K562 (cell line): ENCODE measurements around the gene MTIF3. TPM values are rescaled to one million over a fixed set of nuclear protein-coding genes. Genes with fewer than 3 reads are reported as not detected.

Source experiments
- CBX2 ChIP-seq: fragments of 200-600 bp; sonication (generic); IDR thresholded peaks from one replicate; pipeline ENCODE4 v1.6.1; 2012; ENCODE audit warnings: mild to moderate bottlenecking, low read length, inconsistent platforms; ENCODE audit not compliant: insufficient read depth, poor library complexity, severe bottlenecking
- ELF1 ChIP-seq: fragments of 200-800 bp; sonication (Bioruptor generic); IDR thresholded peaks from 2 replicates; pipeline ENCODE4 v1.6.1; 2016; ENCODE audit warnings: missing genetic modification characterization, missing compliant biosample characterization
- ELF2 ChIP-seq: fragments of 250-450 bp; sonication (Bioruptor Pico); IDR thresholded peaks from 2 replicates; pipeline ENCODE4 v1.5.0; 2021; ENCODE audit warnings: mild to moderate bottlenecking
- FOXK1 ChIP-seq: sonication (generic); formaldehyde crosslinking; IDR thresholded peaks from 2 replicates; pipeline ENCODE4 v1.8.0; 2022; ENCODE audit warnings: missing genetic modification reagents, mild to moderate bottlenecking, borderline replicate concordance
- HEY1 ChIP-seq: fragments of 250-450 bp; sonication (Bioruptor Pico); IDR thresholded peaks from 2 replicates; pipeline ENCODE4 v1.5.0; 2020; ENCODE audit warnings: mild to moderate bottlenecking, moderate library complexity, borderline replicate concordance
- HNRNPLL ChIP-seq: fragments of 200-400 bp; formaldehyde crosslinking; IDR thresholded peaks from 2 replicates; pipeline ENCODE4 v1.6.1; 2017; ENCODE audit warnings: low read length, low read depth, mild to moderate bottlenecking; ENCODE audit not compliant: poor library complexity, severe bottlenecking
- JUN ChIP-seq, 2 experiments: sonication (generic) in 1 of 2; formaldehyde crosslinking in 1 of 2; IDR thresholded peaks; 2 replicates each; pipeline versions ENCODE4 v1.6.1 to v1.8.0; 2012 to 2022; ENCODE audit warnings: borderline replicate concordance in 2 of 2, mild to moderate bottlenecking in 2 of 2, improper control_type of control experiment in 1 of 2, low read depth in 1 of 2, low read length in 1 of 2, missing genetic modification reagents in 1 of 2
- MAFK ChIP-seq: IDR thresholded peaks from 2 replicates; pipeline ENCODE4 v1.6.1; 2011; ENCODE audit warnings: low read length, improper control_type of control experiment
- MECOM ChIP-seq: fragments of 250-450 bp; sonication (Bioruptor Pico); IDR thresholded peaks from 2 replicates; pipeline ENCODE4 v1.8.0; 2022; ENCODE audit warnings: inconsistent platforms
- NFIC ChIP-seq: fragments of 450-650 bp; IDR thresholded peaks from 2 replicates; pipeline ENCODE4 v1.6.1; 2017; ENCODE audit warnings: mild to moderate bottlenecking, inconsistent platforms
- POLR2A ChIP-seq: fragments of 450-650 bp; conservative IDR thresholded peaks from 2 replicates; pipeline ENCODE4 v1.6.1; 2016
- RNF2 ChIP-seq: sonication (generic); IDR thresholded peaks from 2 replicates; pipeline ENCODE4 v1.6.1; 2016
- SMARCA5 ChIP-seq: fragments of 450-650 bp; IDR thresholded peaks from 2 replicates; pipeline ENCODE4 v1.6.1; 2016
- SRSF9 ChIP-seq: fragments of 200-400 bp; formaldehyde crosslinking; IDR thresholded peaks from 2 replicates; pipeline ENCODE4 v1.6.1; 2017; ENCODE audit warnings: low read depth, low read length, borderline replicate concordance
- ZFPM2 ChIP-seq: fragments of 250-450 bp; sonication (Bioruptor Pico); IDR thresholded peaks from 2 replicates; pipeline ENCODE4 v1.5.1; 2022; ENCODE audit warnings: mild to moderate bottlenecking
- ZNF232 ChIP-seq: sonication (generic); formaldehyde crosslinking; IDR thresholded peaks from 2 replicates; pipeline ENCODE4 v1.8.0; 2022; ENCODE audit warnings: mild to moderate bottlenecking, missing genetic modification reagents
- polyA plus RNA-seq, 8 experiments: library from polyadenylated mRNA; depleted of rRNA in 4 of 8; stranded (reverse) in 5 of 8; unstranded in 3 of 8; fragments of >200 nt; fragmentation: Nextera tagmentation in 2 of 8; fragmentation: Illumina TruSeq in 1 of 8; extraction: Ambion mirVana in 2 of 8; extraction: Trizol in 1 of 8; gene quantifications; 2 replicates each; pipeline versions ENCODE4 v1.2.1 to v1.2.3, GENCODE V29; 2011 to 2014; ENCODE audit warnings: inconsistent platforms in 1 of 8, missing spikeins in 1 of 8
- total RNA-seq, 7 experiments: library from RNA; depleted of rRNA in 6 of 7; stranded (reverse); fragments of >200 nt in 6 of 7; fragmentation: Illumina TruSeq in 2 of 7; extraction: Trizol in 2 of 7; gene quantifications; 2 replicates each; pipeline versions ENCODE4 v1.2.1 to v1.2.3, GENCODE V29; 2011 to 2021; ENCODE audit warnings: low replicate concordance in 1 of 7
- TF ChIP-seq, protein P1 (sequence below): fragments of 450-650 bp; IDR thresholded peaks from 2 replicates; pipeline ENCODE4 v1.6.1; 2016; ENCODE audit warnings: missing biosample characterization, missing genetic modification characterization
- TF ChIP-seq, protein P2 (sequence below): fragments of 250-450 bp; sonication (Bioruptor Pico); IDR thresholded peaks from 2 replicates; pipeline ENCODE4 v1.5.0; 2021
- TF ChIP-seq, protein P3 (sequence below): sonication (generic); formaldehyde crosslinking; IDR thresholded peaks from 2 replicates; pipeline ENCODE4 v1.8.0; 2022; ENCODE audit warnings: missing genetic modification reagents, mild to moderate bottlenecking, borderline replicate concordance
- TF ChIP-seq, protein P4 (sequence below): sonication (generic); formaldehyde crosslinking; IDR thresholded peaks from 2 replicates; pipeline ENCODE4 v1.8.0; 2022; ENCODE audit warnings: mild to moderate bottlenecking, missing genetic modification reagents
- TF ChIP-seq, protein P5 (sequence below), 2 experiments: fragments of 450-650 bp; IDR thresholded peaks; 2 replicates each; pipeline ENCODE4 v1.6.1; 2016

MTIF3 gene
- total and polyA plus RNA-seq, 9 of the 15 experiments (the other 6 are each of a cell fraction or from before 2014, with no cell fraction given): 23.5 to 73.6 (median 45.2) TPM

DNA sequence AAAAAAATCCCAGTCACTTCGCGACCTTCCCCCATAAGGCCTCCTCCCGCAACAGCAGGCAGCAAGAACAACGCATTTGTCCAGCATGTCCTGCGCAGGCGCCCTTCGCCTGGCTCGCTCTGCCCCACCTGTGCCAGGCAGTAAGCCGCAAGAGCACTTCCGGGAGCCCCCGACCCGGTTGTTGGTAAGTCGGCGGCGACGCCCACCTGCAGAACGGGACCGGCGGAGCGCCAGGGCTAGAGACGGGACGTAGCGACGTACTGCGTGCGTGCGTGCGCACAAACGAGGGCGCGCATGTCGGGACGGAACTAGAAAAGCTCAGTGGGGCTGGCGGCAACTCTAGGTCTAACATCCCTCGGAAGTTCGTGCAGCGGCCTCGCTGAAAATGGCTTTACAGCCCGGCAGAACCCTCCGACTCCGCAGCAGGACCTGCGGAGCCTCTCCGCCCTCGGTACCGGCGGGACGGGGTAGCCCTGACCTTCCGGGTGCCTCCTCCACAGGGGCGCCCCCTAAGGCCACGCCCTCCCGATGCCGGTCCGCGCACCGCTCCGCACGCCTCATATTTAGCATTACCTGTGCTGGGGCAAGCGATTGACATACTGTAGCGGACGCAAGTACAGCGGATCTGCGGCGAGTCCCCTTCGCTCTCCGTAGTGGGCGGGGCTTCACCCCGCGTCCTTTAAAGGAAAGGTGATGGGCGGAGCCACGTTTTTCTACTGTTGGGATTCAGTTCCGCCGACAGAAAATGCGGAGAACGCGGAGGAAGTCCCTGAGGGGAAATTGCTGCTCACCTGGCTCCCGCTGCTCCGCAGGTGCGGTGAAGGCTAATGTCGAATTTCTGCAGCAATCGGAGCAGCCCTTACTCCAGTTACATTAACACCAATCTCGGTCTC lies at the start of gene MTIF3 (continued):
- TF ChIP-seq, protein P1, sequence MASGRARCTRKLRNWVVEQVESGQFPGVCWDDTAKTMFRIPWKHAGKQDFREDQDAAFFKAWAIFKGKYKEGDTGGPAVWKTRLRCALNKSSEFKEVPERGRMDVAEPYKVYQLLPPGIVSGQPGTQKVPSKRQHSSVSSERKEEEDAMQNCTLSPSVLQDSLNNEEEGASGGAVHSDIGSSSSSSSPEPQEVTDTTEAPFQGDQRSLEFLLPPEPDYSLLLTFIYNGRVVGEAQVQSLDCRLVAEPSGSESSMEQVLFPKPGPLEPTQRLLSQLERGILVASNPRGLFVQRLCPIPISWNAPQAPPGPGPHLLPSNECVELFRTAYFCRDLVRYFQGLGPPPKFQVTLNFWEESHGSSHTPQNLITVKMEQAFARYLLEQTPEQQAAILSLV (tag): no peak
- TF ChIP-seq CBX2: no peak
- no peak for TF ChIP-seq FOXK1
- TF ChIP-seq NFIC: peak; percentile 19; the same call in 1 of the 2 replicates
- 0 out of 2 replicates have a peak, but pooled peaks have one; percentile 3 for TF ChIP-seq MAFK
- TF ChIP-seq, protein P2, sequence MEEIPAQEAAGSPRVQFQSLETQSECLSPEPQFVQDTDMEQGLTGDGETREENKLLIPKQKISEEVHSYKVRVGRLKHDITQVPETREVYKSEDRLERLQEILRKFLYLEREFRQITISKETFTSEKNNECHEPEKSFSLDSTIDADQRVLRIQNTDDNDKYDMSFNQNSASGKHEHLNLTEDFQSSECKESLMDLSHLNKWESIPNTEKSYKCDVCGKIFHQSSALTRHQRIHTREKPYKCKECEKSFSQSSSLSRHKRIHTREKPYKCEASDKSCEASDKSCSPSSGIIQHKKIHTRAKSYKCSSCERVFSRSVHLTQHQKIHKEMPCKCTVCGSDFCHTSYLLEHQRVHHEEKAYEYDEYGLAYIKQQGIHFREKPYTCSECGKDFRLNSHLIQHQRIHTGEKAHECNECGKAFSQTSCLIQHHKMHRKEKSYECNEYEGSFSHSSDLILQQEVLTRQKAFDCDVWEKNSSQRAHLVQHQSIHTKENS: no peak
- no peak for TF ChIP-seq ZNF232 (CRISPR knock-in tag)
- no peak; the same call in 1 of the 2 replicates for TF ChIP-seq RNF2
- TF ChIP-seq HNRNPLL: peak; percentile 88
- TF ChIP-seq, protein P3, sequence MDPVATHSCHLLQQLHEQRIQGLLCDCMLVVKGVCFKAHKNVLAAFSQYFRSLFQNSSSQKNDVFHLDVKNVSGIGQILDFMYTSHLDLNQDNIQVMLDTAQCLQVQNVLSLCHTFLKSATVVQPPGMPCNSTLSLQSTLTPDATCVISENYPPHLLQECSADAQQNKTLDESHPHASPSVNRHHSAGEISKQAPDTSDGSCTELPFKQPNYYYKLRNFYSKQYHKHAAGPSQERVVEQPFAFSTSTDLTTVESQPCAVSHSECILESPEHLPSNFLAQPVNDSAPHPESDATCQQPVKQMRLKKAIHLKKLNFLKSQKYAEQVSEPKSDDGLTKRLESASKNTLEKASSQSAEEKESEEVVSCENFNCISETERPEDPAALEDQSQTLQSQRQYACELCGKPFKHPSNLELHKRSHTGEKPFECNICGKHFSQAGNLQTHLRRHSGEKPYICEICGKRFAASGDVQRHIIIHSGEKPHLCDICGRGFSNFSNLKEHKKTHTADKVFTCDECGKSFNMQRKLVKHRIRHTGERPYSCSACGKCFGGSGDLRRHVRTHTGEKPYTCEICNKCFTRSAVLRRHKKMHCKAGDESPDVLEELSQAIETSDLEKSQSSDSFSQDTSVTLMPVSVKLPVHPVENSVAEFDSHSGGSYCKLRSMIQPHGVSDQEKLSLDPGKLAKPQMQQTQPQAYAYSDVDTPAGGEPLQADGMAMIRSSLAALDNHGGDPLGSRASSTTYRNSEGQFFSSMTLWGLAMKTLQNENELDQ: no peak
- TF ChIP-seq, protein P4, sequence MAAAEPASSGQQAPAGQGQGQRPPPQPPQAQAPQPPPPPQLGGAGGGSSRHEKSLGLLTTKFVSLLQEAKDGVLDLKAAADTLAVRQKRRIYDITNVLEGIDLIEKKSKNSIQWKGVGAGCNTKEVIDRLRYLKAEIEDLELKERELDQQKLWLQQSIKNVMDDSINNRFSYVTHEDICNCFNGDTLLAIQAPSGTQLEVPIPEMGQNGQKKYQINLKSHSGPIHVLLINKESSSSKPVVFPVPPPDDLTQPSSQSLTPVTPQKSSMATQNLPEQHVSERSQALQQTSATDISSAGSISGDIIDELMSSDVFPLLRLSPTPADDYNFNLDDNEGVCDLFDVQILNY: no peak
- TF ChIP-seq ZFPM2 (CRISPR knock-in tag): no peak
- no peak for TF ChIP-seq SMARCA5
- no peak for TF ChIP-seq HEY1 (CRISPR knock-in tag)
- TF ChIP-seq POLR2A: peak; percentile 91
- TF ChIP-seq MECOM: no peak
- TF ChIP-seq, protein P5, sequence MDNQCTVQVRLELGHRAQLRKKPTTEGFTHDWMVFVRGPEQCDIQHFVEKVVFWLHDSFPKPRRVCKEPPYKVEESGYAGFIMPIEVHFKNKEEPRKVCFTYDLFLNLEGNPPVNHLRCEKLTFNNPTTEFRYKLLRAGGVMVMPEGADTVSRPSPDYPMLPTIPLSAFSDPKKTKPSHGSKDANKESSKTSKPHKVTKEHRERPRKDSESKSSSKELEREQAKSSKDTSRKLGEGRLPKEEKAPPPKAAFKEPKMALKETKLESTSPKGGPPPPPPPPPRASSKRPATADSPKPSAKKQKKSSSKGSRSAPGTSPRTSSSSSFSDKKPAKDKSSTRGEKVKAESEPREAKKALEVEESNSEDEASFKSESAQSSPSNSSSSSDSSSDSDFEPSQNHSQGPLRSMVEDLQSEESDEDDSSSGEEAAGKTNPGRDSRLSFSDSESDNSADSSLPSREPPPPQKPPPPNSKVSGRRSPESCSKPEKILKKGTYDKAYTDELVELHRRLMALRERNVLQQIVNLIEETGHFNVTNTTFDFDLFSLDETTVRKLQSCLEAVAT (IDR thresholded peaks at IDR 0.05): no peak
- 0 out of 2 replicates have a peak, but pooled peaks have one; percentile 19 for TF ChIP-seq ELF2 (CRISPR knock-in tag)
- TF ChIP-seq ELF1: peak; percentile 72
- TF ChIP-seq SRSF9: no peak
- peak; percentile 27; the same call in 1 of the 2 replicates for TF ChIP-seq JUN (IDR thresholded peaks at IDR 0.05; ENCODE audit: borderline replicate concordance, low read depth, low read length)
- no peak for TF ChIP-seq JUN (CRISPR knock-in tag; IDR thresholded peaks at IDR 0.05; ENCODE audit: borderline replicate concordance)
